IPS-15b (cell line): ENCODE results near the gene FXYD6.

Source experiments
- H3K27me3 ChIP-seq: one replicate; pipeline ENCODE4 v1.6.1; 2013; ENCODE audit warnings: low read length; ENCODE audit not compliant: control insufficient read depth, insufficient read depth
- H3K36me3 ChIP-seq: one replicate; pipeline ENCODE4 v1.6.1; 2013; ENCODE audit warnings: low read length; ENCODE audit not compliant: control insufficient read depth, insufficient read depth
- H3K4me1 ChIP-seq: one replicate; pipeline ENCODE4 v1.6.1; 2013; ENCODE audit warnings: mild to moderate bottlenecking, low read length; ENCODE audit not compliant: control insufficient read depth, insufficient read depth
- H3K4me3 ChIP-seq: one replicate; pipeline ENCODE4 v1.5.1; 2013; ENCODE audit warnings: low read depth, low read length
- H3K9ac ChIP-seq: one replicate; pipeline ENCODE4 v1.6.1; 2013; ENCODE audit warnings: low read depth, mild to moderate bottlenecking, low read length
- H3K9me3 ChIP-seq: one replicate; pipeline ENCODE4 v1.6.1; 2013; ENCODE audit warnings: mild to moderate bottlenecking, low read length; ENCODE audit not compliant: control insufficient read depth, insufficient read depth

The FXYD6 gene

DNA sequence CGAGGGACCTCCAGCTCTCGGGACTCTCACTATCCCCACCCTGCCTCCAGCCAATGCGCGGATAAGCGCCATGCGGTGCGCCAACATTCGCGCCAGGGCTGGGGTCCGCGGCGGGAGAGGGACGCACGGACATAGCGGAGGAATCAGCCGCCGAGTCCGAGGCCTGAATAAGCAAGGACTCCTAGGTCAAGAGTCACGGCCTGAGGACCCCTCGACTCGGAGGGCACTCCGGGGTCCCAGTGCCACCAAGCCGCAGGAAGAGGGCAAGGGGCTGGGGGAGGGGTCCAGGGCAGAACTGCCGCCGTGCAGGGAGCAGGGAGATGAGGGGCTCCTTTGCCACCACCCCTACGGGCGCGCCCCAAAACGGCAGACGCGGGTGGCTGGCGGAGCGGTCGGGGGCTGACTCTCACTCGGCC lies 80.0 kb downstream of the FXYD6 start:
- Histone ChIP-seq H3K4me1 (no peaks in the 10 kb centered on the region), H3K9me3 (no peaks in the 10 kb centered on the region), H3K9ac (no peak overlapping the region), H3K27me3 (peaks cover 76% of the 10 kb centered on the region), H3K36me3 (no peaks in the 10 kb centered on the region), H3K4me3 (peak overlapping the region; percentile 54)

DNA sequence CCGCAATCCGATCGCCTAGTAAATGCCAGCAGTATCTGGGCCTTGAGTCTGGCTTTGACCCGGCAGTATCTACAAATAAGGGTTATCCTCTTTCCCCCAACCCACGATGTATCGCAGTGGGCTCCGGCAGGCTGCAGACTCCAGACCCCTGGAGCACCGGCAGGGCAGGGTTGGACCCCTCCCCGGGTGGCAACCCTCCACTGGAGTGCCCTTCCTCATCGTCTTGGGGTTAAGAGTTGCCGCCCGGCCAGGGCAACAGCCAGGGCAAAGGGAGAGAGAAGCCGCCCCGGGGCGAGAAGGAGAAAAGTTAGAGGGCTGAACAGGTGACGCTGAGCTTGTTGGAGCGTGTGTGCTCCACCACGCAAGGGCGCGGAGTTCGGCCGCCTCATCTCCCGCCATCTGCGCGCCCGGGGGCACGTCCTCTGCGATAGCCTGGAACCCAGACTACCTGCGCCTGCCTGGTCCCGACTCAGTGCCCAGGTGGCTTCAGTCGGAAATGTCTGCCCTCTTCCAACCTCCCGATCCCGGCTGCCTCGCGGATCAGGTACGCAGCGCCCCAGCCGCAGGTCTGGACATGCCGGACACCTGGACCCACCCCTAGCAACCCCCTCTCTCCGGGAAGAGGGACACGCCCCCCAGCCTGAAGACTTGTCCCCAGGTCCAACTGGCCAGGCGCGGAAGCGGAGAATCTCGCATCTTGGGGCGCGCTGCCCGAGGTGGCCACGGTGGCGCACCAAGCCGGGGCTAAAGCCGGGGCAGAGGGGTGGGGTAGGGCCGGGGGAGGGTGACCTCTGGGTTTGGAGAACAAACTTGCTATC lies 80.6 kb downstream of the FXYD6 start:
- Histone ChIP-seq H3K9ac (no peak overlapping the region), H3K4me3 (peak overlapping the region; percentile 54), H3K9me3 (no peaks in the 10 kb centered on the region)

DNA sequence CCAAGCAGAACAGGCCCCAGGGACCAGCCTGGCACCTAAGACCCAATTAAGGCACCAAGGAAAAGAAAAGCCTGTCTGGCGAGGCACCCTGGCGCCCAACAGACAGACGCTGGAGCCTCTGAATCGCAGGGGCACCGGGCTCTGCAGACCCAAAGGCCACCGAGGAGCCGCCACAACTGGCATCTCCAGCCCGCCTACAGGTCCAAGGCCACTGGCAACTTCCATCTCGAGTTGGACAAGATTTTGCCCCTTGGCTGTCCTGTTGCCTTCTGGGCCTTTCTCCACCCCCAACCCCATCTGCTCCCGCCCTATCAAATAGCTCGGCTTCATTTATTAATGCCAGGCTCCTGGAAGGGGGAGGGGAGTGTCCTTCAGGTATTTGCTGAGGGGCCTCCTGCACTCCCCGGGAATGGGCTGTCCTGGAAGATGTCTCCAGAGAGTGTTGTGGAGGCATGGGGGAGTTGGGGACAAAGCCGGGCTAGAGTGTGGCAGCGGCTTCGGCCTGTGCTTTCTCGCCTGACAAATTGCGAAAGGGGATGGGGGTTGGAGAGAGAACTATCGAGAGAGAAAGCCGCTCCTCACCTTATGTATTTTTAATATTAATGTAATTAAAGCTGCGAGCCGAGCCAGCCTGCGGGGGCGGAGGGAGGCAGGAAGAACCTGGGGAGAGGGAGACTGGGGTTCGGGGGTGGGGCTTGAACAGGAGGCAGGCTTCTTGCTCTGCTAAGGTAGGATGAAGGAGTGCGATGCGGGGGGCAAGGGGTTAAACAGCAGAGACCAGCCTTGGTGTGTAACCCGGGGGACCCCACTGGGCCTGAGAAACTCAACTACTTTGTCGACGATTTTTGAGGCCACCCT lies 81.5 kb downstream of the FXYD6 start:
- no peaks in the 10 kb centered on the region for H3K4me1 ChIP-seq
- no peaks in the 10 kb centered on the region for H3K9me3 ChIP-seq
- H3K4me3 ChIP-seq: peak overlapping the region; percentile 54
- H3K27me3 ChIP-seq: peaks cover 70% of the 10 kb centered on the region
- no peaks in the 10 kb centered on the region for H3K36me3 ChIP-seq
- no peak overlapping the region for H3K9ac ChIP-seq

More for the DNA sequence above, 80.6 kb downstream of the FXYD6 start:
- no peaks in the 10 kb centered on the region for H3K4me1 ChIP-seq
- H3K27me3 ChIP-seq: peaks cover 75% of the 10 kb centered on the region
- no peaks in the 10 kb centered on the region for H3K36me3 ChIP-seq

DNA sequence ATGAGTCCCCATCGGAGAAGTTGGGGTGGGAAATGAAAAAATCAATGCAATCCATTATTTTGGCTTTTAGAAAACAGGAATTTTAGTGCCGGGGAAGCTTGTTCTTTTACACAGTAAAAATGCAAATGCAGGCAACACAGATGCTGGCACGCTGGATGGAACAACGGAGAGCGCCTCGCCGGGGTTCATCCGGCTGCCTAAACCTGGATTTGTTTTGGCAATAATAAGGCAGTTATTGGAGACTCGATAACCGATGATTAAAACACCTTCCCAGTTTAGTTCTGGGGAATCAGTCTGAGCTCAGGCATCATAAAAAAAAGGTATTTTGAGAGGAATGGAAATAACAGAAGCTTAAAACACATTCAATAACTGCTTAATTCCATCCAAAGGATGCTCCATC lies 82.3 kb downstream of the FXYD6 start:
- H3K9me3 ChIP-seq: no peaks in the 10 kb centered on the region
- no peak overlapping the region for H3K9ac ChIP-seq
- H3K4me3 ChIP-seq: no peak overlapping the region
- no peaks in the 10 kb centered on the region for H3K4me1 ChIP-seq
- H3K36me3 ChIP-seq: no peaks in the 10 kb centered on the region
- peaks cover 65% of the 10 kb centered on the region for H3K27me3 ChIP-seq

DNA sequence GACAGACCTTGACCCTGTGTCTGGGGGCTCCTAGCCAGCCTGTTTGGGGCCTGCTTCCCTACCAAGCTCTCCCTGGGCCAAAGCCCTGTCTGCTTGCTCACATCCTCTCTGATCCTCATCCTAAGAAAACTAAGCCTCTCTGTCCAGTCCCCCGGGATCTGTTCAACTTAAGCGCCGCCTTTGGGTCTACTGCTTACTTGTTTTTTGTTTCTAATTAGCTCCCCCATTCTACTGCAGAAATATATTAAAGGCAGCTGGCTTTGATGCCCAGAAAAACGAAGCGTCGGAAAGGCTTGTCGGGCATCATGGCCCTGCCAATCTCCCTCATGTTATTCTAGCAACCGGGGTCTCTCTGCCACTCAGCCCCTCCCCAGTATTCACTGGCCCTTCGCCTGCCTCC lies 82.9 kb downstream of the FXYD6 start:
- Histone ChIP-seq H3K4me3 (no peak overlapping the region), H3K36me3 (no peaks in the 10 kb centered on the region), H3K4me1 (no peaks in the 10 kb centered on the region), H3K27me3 (peaks cover 59% of the 10 kb centered on the region), H3K9ac (no peak overlapping the region), H3K9me3 (no peaks in the 10 kb centered on the region)

DNA sequence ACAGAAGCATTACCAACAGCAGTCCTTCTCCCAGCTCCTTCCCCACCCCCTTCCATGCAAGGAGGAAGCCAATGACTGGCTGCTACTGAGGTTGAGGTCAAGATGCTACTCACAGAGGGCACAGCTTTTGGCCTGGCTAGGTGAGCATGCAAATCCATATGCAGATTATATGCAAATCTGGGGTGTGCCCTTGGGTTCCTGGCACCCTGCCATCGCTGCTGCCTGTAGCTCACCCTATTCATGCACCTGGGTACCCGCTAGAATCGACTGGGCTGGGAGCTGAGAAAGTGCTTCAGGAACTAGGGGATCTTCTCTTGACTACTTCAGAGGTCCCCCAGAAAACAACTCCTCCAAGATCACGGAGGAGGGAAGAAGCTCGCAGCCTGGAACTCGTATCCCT lies 83.5 kb downstream of the FXYD6 start:
- H3K36me3 ChIP-seq: no peaks in the 10 kb centered on the region
- no peaks in the 10 kb centered on the region for H3K9me3 ChIP-seq
- H3K27me3 ChIP-seq: peaks cover 53% of the 10 kb centered on the region
- H3K4me1 ChIP-seq: no peaks in the 10 kb centered on the region
- no peak overlapping the region for H3K4me3 ChIP-seq
- H3K9ac ChIP-seq: no peak overlapping the region

DNA sequence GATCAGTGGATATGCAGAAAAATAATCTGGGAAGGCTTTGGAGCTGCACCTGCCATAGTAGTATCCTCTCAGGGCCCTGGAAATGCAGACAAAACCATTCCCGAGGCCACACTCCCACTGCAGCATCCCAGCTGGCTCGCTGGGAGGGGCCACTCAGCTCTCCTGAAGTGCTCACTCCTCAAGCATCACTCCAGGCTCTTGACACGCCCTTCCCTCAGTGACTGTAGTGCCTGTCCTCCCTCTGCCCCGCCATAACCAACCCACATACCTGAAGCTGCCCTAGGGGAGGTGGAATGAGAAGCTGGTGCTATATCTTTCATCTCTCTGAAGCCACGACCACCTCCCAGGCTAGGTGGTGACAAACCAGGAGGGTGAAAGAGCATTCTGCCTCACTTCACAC lies 84.2 kb downstream of the FXYD6 start:
- Histone ChIP-seq H3K36me3 (no peaks in the 10 kb centered on the region), H3K27me3 (peaks cover 46% of the 10 kb centered on the region), H3K4me1 (no peaks in the 10 kb centered on the region), H3K9me3 (no peaks in the 10 kb centered on the region), H3K9ac (no peak overlapping the region), H3K4me3 (no peak overlapping the region)

DNA sequence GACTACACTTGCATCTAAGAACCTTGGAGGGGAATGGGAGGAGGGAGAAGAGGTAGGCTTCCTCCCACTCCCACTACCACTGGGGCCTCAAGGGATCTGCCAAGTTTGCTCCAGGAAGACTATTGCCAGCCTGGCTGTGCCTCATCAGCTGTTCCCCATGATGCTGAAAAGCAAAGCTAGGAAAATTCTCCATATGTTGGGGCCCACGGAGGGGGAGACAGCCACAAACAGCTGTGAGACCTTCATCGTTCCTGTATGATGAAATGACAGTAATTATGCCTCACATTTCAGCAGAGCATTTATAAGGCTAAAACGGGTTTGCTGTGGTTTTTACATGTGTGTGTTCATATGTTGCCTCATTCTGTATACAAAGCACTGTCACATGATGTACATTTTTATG lies 86.2 kb downstream of the FXYD6 start:
- peaks cover 36% of the 10 kb centered on the region for H3K27me3 ChIP-seq
- H3K36me3 ChIP-seq: no peaks in the 10 kb centered on the region

DNA sequence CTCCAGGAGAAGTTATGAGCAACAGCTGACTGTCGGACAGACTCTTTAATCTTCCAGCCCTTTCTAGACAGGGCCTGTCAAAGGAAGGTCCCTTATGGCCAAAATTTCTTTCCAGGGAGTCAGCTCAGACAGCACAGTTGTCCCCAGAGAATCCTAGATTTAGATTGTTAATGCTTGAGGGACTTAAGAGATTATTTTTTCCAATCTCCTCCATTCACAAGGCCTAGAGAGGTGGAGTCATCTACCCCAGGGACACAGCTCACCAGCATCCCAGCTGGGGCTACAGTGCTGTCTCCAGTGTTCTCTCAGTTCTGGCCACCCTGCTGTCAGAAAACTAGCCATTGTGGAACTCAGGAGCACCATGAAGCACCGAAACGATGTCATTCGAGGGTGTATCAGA lies 87.2 kb downstream of the FXYD6 start:
- Histone ChIP-seq H3K27me3 (peaks cover 27% of the 10 kb centered on the region), H3K4me3 (no peak overlapping the region), H3K9me3 (no peaks in the 10 kb centered on the region), H3K9ac (no peak overlapping the region), H3K4me1 (no peaks in the 10 kb centered on the region), H3K36me3 (no peaks in the 10 kb centered on the region)

More for the DNA sequence above, 86.2 kb downstream of the FXYD6 start:
- Histone ChIP-seq H3K4me1 (no peaks in the 10 kb centered on the region), H3K4me3 (no peak overlapping the region), H3K9ac (no peak overlapping the region), H3K9me3 (no peaks in the 10 kb centered on the region)
